HEK293 (cell line): ENCODE results near the gene CATSPERD.
A peak's percentile ranks its signal among the peaks of the same experiment; 100 is the strongest.

Source experiments
- CTCF ChIA-PET: fragments of 350-600 bp; formaldehyde crosslinking; extraction: SDS; loops from one replicate; lab custom pipeline; 2021; ENCODE audit warnings: antibody characterized with exemption; lab: Yijun Ruan, JAX
- POLR2A ChIA-PET: fragments of 300-600 bp; formaldehyde crosslinking; extraction: SDS; loops from one replicate; lab custom pipeline; 2020; ENCODE audit warnings: antibody characterized with exemption, inconsistent platforms; lab: Yijun Ruan, JAX
- H3K27ac ChIP-seq: fragments of 200-500 bp; sonication (Bioruptor generic); 2 replicates; pipeline ENCODE4 v1.5.1; 2014; ENCODE audit warnings: low read depth, low read length, control low read depth, inconsistent platforms; ENCODE audit errors: extremely low read depth
- H3K36me3 ChIP-seq, 2 experiments: fragments of 200-500 bp in 1 of 2; sonication (Bioruptor generic) in 1 of 2; 1 replicate in 1 of 2; 2 replicates in 1 of 2; pipeline ENCODE4 v1.5.1; 2014 to 2017; ENCODE audit warnings: inconsistent platforms in 2 of 2, low read length in 2 of 2; ENCODE audit not compliant: control insufficient read depth in 2 of 2, insufficient read depth in 1 of 2
- H3K4me1 ChIP-seq: fragments of 200-500 bp; sonication (Bioruptor generic); 2 replicates; pipeline ENCODE4 v1.5.1; 2014; ENCODE audit warnings: mild to moderate bottlenecking, low read length, inconsistent platforms; ENCODE audit not compliant: control insufficient read depth, insufficient read depth
- H3K4me3 ChIP-seq: 2 replicates; pipeline ENCODE4 v1.5.1; 2011; ENCODE audit warnings: low read depth, mild to moderate bottlenecking, control low read depth, low read length, moderate library complexity
- H3K9me3 ChIP-seq: fragments of 200-500 bp; sonication (Bioruptor generic); 2 replicates; pipeline ENCODE4 v1.5.1; 2014; ENCODE audit warnings: low read depth, low read length, inconsistent platforms; ENCODE audit not compliant: control insufficient read depth, insufficient read depth
- GLIS2 ChIP-seq: fragments of 450-650 bp; formaldehyde crosslinking; IDR thresholded peaks from 2 replicates; pipeline ENCODE4 v1.5.1; 2016; ENCODE audit warnings: missing biosample characterization, missing genetic modification characterization
- HIC1 ChIP-seq: fragments of 450-650 bp; formaldehyde crosslinking; IDR thresholded peaks from 2 replicates; pipeline ENCODE4 v1.5.1; 2016; ENCODE audit warnings: missing biosample characterization, missing genetic modification characterization
- IKZF3 ChIP-seq: fragments of 450-650 bp; IDR thresholded peaks from 2 replicates; pipeline ENCODE4 v1.5.0; 2018; ENCODE audit warnings: missing biosample characterization, mild to moderate bottlenecking, missing genetic modification characterization, moderate library complexity
- KLF7 ChIP-seq: fragments of 450-650 bp; formaldehyde crosslinking; IDR thresholded peaks from 2 replicates; pipeline ENCODE4 v1.5.1; 2016; ENCODE audit warnings: missing biosample characterization, missing genetic modification characterization, borderline replicate concordance
- KLF8 ChIP-seq: fragments of 450-650 bp; formaldehyde crosslinking; IDR thresholded peaks from 2 replicates; pipeline ENCODE4 v1.5.1; 2016; ENCODE audit warnings: missing biosample characterization, missing genetic modification characterization
- SP2 ChIP-seq: fragments of 450-650 bp; formaldehyde crosslinking; IDR thresholded peaks from 2 replicates; pipeline ENCODE4 v1.5.1; 2016; ENCODE audit warnings: missing biosample characterization, missing genetic modification characterization
- TSHZ1 ChIP-seq: fragments of 450-650 bp; formaldehyde crosslinking; IDR thresholded peaks from 2 replicates; pipeline ENCODE4 v1.5.1; 2016; ENCODE audit warnings: missing biosample characterization, missing genetic modification characterization, borderline replicate concordance
- ZBTB49 ChIP-seq: fragments of 450-650 bp; formaldehyde crosslinking; IDR thresholded peaks from 2 replicates; pipeline ENCODE4 v1.5.1; 2016; ENCODE audit warnings: missing biosample characterization, missing genetic modification characterization, low read depth
- ZFP37 ChIP-seq: fragments of 450-650 bp; formaldehyde crosslinking; IDR thresholded peaks from 2 replicates; pipeline ENCODE4 v1.5.1; 2016; ENCODE audit warnings: missing biosample characterization, missing genetic modification characterization
- ZFP41 ChIP-seq: fragments of 450-650 bp; formaldehyde crosslinking; IDR thresholded peaks from 2 replicates; pipeline ENCODE4 v1.5.1; 2016; ENCODE audit warnings: missing biosample characterization, missing genetic modification characterization, borderline replicate concordance
- ZNF138 ChIP-seq: fragments of 450-650 bp; formaldehyde crosslinking; IDR thresholded peaks from 2 replicates; pipeline ENCODE4 v1.5.1; 2016; ENCODE audit warnings: missing biosample characterization, missing genetic modification characterization, borderline replicate concordance
- ZNF146 ChIP-seq: fragments of 450-650 bp; formaldehyde crosslinking; IDR thresholded peaks from 2 replicates; pipeline ENCODE4 v1.5.1; 2016; ENCODE audit warnings: missing biosample characterization, missing genetic modification characterization
- ZNF2 ChIP-seq: fragments of 450-650 bp; formaldehyde crosslinking; IDR thresholded peaks from 2 replicates; pipeline ENCODE4 v1.5.1; 2016; ENCODE audit warnings: missing biosample characterization, missing genetic modification characterization
- ZNF501 ChIP-seq: fragments of 450-650 bp; formaldehyde crosslinking; IDR thresholded peaks from 2 replicates; pipeline ENCODE4 v1.5.1; 2016; ENCODE audit warnings: missing biosample characterization, missing genetic modification characterization
- ZNF513 ChIP-seq: fragments of 450-650 bp; IDR thresholded peaks from 2 replicates; pipeline ENCODE4 v1.5.1; 2018; ENCODE audit warnings: missing biosample characterization, missing genetic modification characterization
- ZNF549 ChIP-seq: fragments of 450-650 bp; IDR thresholded peaks from 2 replicates; pipeline ENCODE4 v1.5.1; 2018; ENCODE audit warnings: missing biosample characterization, missing genetic modification characterization, mild to moderate bottlenecking, inconsistent platforms, moderate library complexity
- ZNF560 ChIP-seq: fragments of 450-650 bp; formaldehyde crosslinking; IDR thresholded peaks from 2 replicates; pipeline ENCODE4 v1.5.1; 2017; ENCODE audit warnings: missing biosample characterization, missing genetic modification characterization, borderline replicate concordance
- ZNF707 ChIP-seq: fragments of 450-650 bp; formaldehyde crosslinking; IDR thresholded peaks from 2 replicates; pipeline ENCODE4 v1.5.1; 2016; ENCODE audit warnings: missing biosample characterization, missing genetic modification characterization
- TF ChIP-seq, protein P1 (sequence below): fragments of 450-650 bp; formaldehyde crosslinking; IDR thresholded peaks from 2 replicates; pipeline ENCODE4 v1.5.1; 2016; ENCODE audit warnings: missing biosample characterization, missing genetic modification characterization
- TF ChIP-seq, protein P2 (sequence below): fragments of 450-650 bp; formaldehyde crosslinking; IDR thresholded peaks from 2 replicates; pipeline ENCODE4 v1.5.1; 2016; ENCODE audit warnings: missing biosample characterization, missing genetic modification characterization

CATSPERD gene

GRCh38 chr19:5690125-5690954, 30.1 kb upstream of the CATSPERD start, which contains the start of gene RPL36 (continued):
- TF ChIP-seq ZNF513 (no peak), ZNF2 (tag by site-specific recombination) (peak; percentile 92)
- TF ChIP-seq, all 188 proteins: peak for 76

GRCh38 chr19:5690955-5691821, 29.2 kb upstream of the CATSPERD start:
- H3K4me1 ChIP-seq, result no peaks in the 10 kb centered on the region; the same call in 1 of the 2 replicates
- H3K4me3 ChIP-seq, result peak overlapping the region; percentile 97
- peaks cover 5 to 60% of the 10 kb centered on the region in 2 experiments; a peak in 2 of 3 replicates for H3K36me3 ChIP-seq
- CTCF ChIA-PET, result interaction anchor here (0.6 to 1.3 kb wide), 9 partner anchors 9 to 134 kb away, joined by 3 to 5 read pairs (median 3); no protein-coding TSS in a partner anchor
- no peaks in the 10 kb centered on the region for H3K9me3 ChIP-seq
- POLR2A ChIA-PET, result interaction anchor here (0.5 to 3.7 kb wide), 11 partner anchors 8 to 643 kb away, joined by 3 to 62 read pairs (median 3); partner anchors contain the start of genes CATSPERD, LONP1, SAFB and SAFB2
- peak overlapping the region; percentile 100 for H3K27ac ChIP-seq
- TF ChIP-seq, protein P1, sequence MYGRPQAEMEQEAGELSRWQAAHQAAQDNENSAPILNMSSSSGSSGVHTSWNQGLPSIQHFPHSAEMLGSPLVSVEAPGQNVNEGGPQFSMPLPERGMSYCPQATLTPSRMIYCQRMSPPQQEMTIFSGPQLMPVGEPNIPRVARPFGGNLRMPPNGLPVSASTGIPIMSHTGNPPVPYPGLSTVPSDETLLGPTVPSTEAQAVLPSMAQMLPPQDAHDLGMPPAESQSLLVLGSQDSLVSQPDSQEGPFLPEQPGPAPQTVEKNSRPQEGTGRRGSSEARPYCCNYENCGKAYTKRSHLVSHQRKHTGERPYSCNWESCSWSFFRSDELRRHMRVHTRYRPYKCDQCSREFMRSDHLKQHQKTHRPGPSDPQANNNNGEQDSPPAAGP, result peak; percentile 73
- TF ChIP-seq KLF8, result peak; percentile 89
- TF ChIP-seq ZNF501, result no peak
- no peak for TF ChIP-seq ZNF549 (tag by site-specific recombination)
- TF ChIP-seq, protein P2, sequence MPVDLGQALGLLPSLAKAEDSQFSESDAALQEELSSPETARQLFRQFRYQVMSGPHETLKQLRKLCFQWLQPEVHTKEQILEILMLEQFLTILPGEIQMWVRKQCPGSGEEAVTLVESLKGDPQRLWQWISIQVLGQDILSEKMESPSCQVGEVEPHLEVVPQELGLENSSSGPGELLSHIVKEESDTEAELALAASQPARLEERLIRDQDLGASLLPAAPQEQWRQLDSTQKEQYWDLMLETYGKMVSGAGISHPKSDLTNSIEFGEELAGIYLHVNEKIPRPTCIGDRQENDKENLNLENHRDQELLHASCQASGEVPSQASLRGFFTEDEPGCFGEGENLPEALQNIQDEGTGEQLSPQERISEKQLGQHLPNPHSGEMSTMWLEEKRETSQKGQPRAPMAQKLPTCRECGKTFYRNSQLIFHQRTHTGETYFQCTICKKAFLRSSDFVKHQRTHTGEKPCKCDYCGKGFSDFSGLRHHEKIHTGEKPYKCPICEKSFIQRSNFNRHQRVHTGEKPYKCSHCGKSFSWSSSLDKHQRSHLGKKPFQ (tag by site-specific recombination), result no peak
- TF ChIP-seq ZNF146 (tag by site-specific recombination), result no peak
- TF ChIP-seq TSHZ1 (tag by site-specific recombination), result 0 out of 2 replicates have a peak, but pooled peaks have one; percentile 27
- no peak for TF ChIP-seq ZNF707 (tag by site-specific recombination)
- TF ChIP-seq ZNF560 (tag by site-specific recombination), result no peak
- 0 out of 2 replicates have a peak, but pooled peaks have one; percentile 45 for TF ChIP-seq KLF7
- no peak for TF ChIP-seq ZNF138 (tag by site-specific recombination)
- no peak for TF ChIP-seq GLIS2 (tag by site-specific recombination)
- TF ChIP-seq ZFP37 (tag by site-specific recombination), result peak; percentile 7; the same call in 1 of the 2 replicates
- no peak for TF ChIP-seq ZBTB49 (tag by site-specific recombination)
- peak; percentile 49 for TF ChIP-seq SP2
- TF ChIP-seq HIC1, result no peak
- TF ChIP-seq ZFP41 (tag by site-specific recombination), result no peak
- peak; percentile 35; the same call in 1 of the 2 replicates for TF ChIP-seq IKZF3 (tag by site-specific recombination)
